Astrocyte of the cerebellum (primary cell): ENCODE data around the gene SLC22A15.

ENCODE experiments used
- DNase-seq: peaks from one replicate; pipeline ENCODE4 v3.0.0-alpha.2; 2011; ENCODE audit warnings: low read depth
- H3K4me3 ChIP-seq: 2 replicates; pipeline ENCODE4 v1.5.1; 2011; ENCODE audit warnings: mild to moderate bottlenecking, low read depth, low read length, moderate library complexity
- CTCF ChIP-seq: IDR thresholded peaks from 2 replicates; pipeline ENCODE4 v1.5.1; 2012; ENCODE audit warnings: low read length, low read depth, moderate library complexity, mild to moderate bottlenecking; ENCODE audit errors: missing control alignments
- in situ Hi-C: cut with HindIII; loops from 2 replicates; pipeline ENCODE4 v1.10.0; 2017; ENCODE audit warnings: low sequenced_read_pairs

Gene SLC22A15

GRCh38 chr1:116078699-116079223 is 102.4 kb downstream of the SLC22A15 start:
- DNase-seq: no peak
- no peak for TF ChIP-seq CTCF
- in situ Hi-C loops: no loop called here
- no peak overlapping the region for H3K4me3 ChIP-seq

GRCh38 chr1:116087628-116088027 is 111.3 kb downstream of the SLC22A15 start:
- in situ Hi-C loops: no loop called here
- DNase-seq: no peak
- TF ChIP-seq CTCF: no peak
- no peak overlapping the region for H3K4me3 ChIP-seq

- TF ChIP-seq CTCF: no peak
- in situ Hi-C loops: no loop called here
- H3K4me3 ChIP-seq: no peak overlapping the region
- no peak for DNase-seq
Observed at GRCh38 chr1:116089870-116090269, 113.6 kb downstream of the SLC22A15 start.

GRCh38 chr1:116091083-116091482 is 114.8 kb downstream of the SLC22A15 start:
- H3K4me3 ChIP-seq: no peak overlapping the region
- no peak for TF ChIP-seq CTCF
- in situ Hi-C loops: no loop called here
- DNase-seq: no peak

GRCh38 chr1:116092752-116093489 is 116.6 kb downstream of the SLC22A15 start:
- DNase-seq: no peak
- in situ Hi-C loops: no loop called here
- TF ChIP-seq CTCF: no peak
- no peak overlapping the region for H3K4me3 ChIP-seq

GRCh38 chr1:116095027-116095426 is 118.7 kb downstream of the SLC22A15 start:
- TF ChIP-seq CTCF: no peak
- DNase-seq: no peak
- in situ Hi-C loops: no loop called here
- H3K4me3 ChIP-seq: no peak overlapping the region
